K562 (cell line): Measurements from ENCODE around the gene NUF2. TPM values are rescaled to one million over a fixed set of nuclear protein-coding genes. Genes with fewer than 3 reads are reported as not detected.

Experiments
- C11orf30 ChIP-seq: fragments of 450-650 bp; IDR thresholded peaks from 2 replicates; pipeline ENCODE4 v1.6.1; 2016; ENCODE audit warnings: low read depth, mild to moderate bottlenecking
- CTCFL ChIP-seq: IDR thresholded peaks from 2 replicates; pipeline ENCODE4 v1.6.1; 2011; ENCODE audit warnings: borderline replicate concordance, low read depth, mild to moderate bottlenecking, moderate library complexity, low read length; ENCODE audit not compliant: insufficient read depth, poor library complexity, severe bottlenecking
- EHMT2 ChIP-seq: fragments of 450-650 bp; IDR thresholded peaks from 2 replicates; pipeline ENCODE4 v1.6.1; 2018; ENCODE audit warnings: antibody characterized with exemption
- FOXM1 ChIP-seq, 2 experiments: fragments of 450-650 bp in 1 of 2; sonication (generic) in 1 of 2; formaldehyde crosslinking in 1 of 2; IDR thresholded peaks; 2 replicates each; pipeline versions ENCODE4 v1.6.1 to v1.9.0; 2017 to 2022; ENCODE audit warnings: low read depth in 2 of 2, mild to moderate bottlenecking in 2 of 2, missing genetic modification reagents in 1 of 2, moderate library complexity in 1 of 2
- HMG20A ChIP-seq: fragments of 450-650 bp; formaldehyde crosslinking; conservative IDR thresholded peaks from 2 replicates; pipeline ENCODE4 v1.4.0; 2020; ENCODE audit warnings: mild to moderate bottlenecking, mixed read lengths
- HOXB6 ChIP-seq: fragments of 250-450 bp; sonication (Bioruptor Pico); IDR thresholded peaks from 2 replicates; pipeline ENCODE4 v1.5.1; 2022; ENCODE audit warnings: mild to moderate bottlenecking, borderline replicate concordance
- MIER1 ChIP-seq: fragments of 450-650 bp; IDR thresholded peaks from 2 replicates; pipeline ENCODE4 v1.6.1; 2016; ENCODE audit warnings: antibody characterized with exemption, mild to moderate bottlenecking, low read depth
- MITF ChIP-seq: IDR thresholded peaks from 2 replicates; pipeline ENCODE4 v1.6.1; 2014; ENCODE audit warnings: antibody characterized with exemption
- NCOA2 ChIP-seq, 2 experiments: fragments of 450-650 bp; IDR thresholded peaks; 2 replicates each; pipeline ENCODE4 v1.6.1; 2018; ENCODE audit warnings: mild to moderate bottlenecking in 2 of 2, moderate library complexity in 1 of 2; ENCODE audit not compliant: partially characterized antibody in 2 of 2
- NR0B1 ChIP-seq: fragments of 450-650 bp; IDR thresholded peaks from one replicate; pipeline ENCODE4 v1.6.1; 2018; ENCODE audit warnings: mild to moderate bottlenecking, moderate library complexity; ENCODE audit not compliant: partially characterized antibody
- PHF21A ChIP-seq: fragments of 450-650 bp; IDR thresholded peaks from 2 replicates; pipeline ENCODE4 v1.6.1; 2017; ENCODE audit warnings: low read depth, borderline replicate concordance
- SAFB2 ChIP-seq: fragments of 200-400 bp; formaldehyde crosslinking; IDR thresholded peaks from 2 replicates; pipeline ENCODE4 v1.6.1; 2018; ENCODE audit warnings: borderline replicate concordance, low read length, low read depth, moderate library complexity; ENCODE audit not compliant: severe bottlenecking
- SRSF7 ChIP-seq: fragments of 200-400 bp; formaldehyde crosslinking; optimal IDR thresholded peaks from 2 replicates; pipeline ENCODE3; 2017; ENCODE audit warnings: mild to moderate bottlenecking, low read depth, low read length
- STAG1 ChIP-seq: sonication (generic); formaldehyde crosslinking; IDR thresholded peaks from 2 replicates; pipeline ENCODE4 v1.5.0; 2020; ENCODE audit warnings: missing genetic modification reagents, borderline replicate concordance
- STAT5B ChIP-seq: fragments of 250-450 bp; sonication (Bioruptor Pico); IDR thresholded peaks from 2 replicates; pipeline ENCODE4 v1.8.0; 2021; ENCODE audit warnings: mild to moderate bottlenecking, inconsistent platforms
- TCFL5 ChIP-seq: fragments of 250-450 bp; sonication (Bioruptor Pico); conservative IDR thresholded peaks from 2 replicates; pipeline ENCODE4 v1.6.1; 2021; ENCODE audit warnings: mild to moderate bottlenecking, moderate library complexity, matching md5 sums
- TFAP4 ChIP-seq: sonication (generic); formaldehyde crosslinking; IDR thresholded peaks from 2 replicates; pipeline ENCODE4 v1.8.0; 2022; ENCODE audit warnings: missing genetic modification reagents, mild to moderate bottlenecking, moderate library complexity, borderline replicate concordance
- XRCC4 ChIP-seq: IDR thresholded peaks from one replicate; pipeline ENCODE4 v1.6.1; 2011; ENCODE audit not compliant: insufficient read depth, insufficient read length; ENCODE audit errors: extremely low read depth
- ZNF140 ChIP-seq: fragments of 250-450 bp; sonication (Bioruptor Pico); IDR thresholded peaks from 2 replicates; pipeline ENCODE4 v1.8.0; 2021; ENCODE audit warnings: moderate library complexity, mild to moderate bottlenecking, inconsistent platforms
- polyA plus RNA-seq, 8 experiments: library from polyadenylated mRNA; depleted of rRNA in 4 of 8; stranded (reverse) in 5 of 8; unstranded in 3 of 8; fragments of >200 nt; fragmentation: Nextera tagmentation in 2 of 8; fragmentation: Illumina TruSeq in 1 of 8; extraction: Ambion mirVana in 2 of 8; extraction: Trizol in 1 of 8; gene quantifications; 2 replicates each; pipeline versions ENCODE4 v1.2.1 to v1.2.3, GENCODE V29; 2011 to 2014; ENCODE audit warnings: inconsistent platforms in 1 of 8, missing spikeins in 1 of 8
- total RNA-seq, 7 experiments: library from RNA; depleted of rRNA in 6 of 7; stranded (reverse); fragments of >200 nt in 6 of 7; fragmentation: Illumina TruSeq in 2 of 7; extraction: Trizol in 2 of 7; gene quantifications; 2 replicates each; pipeline versions ENCODE4 v1.2.1 to v1.2.3, GENCODE V29; 2011 to 2021; ENCODE audit warnings: low replicate concordance in 1 of 7

Gene NUF2
- total and polyA plus RNA-seq, 9 of the 15 experiments (the other 6 are each of a cell fraction or from before 2014, with no cell fraction given), result 42.5 to 90.0 (median 60.3) TPM

- no peak for TF ChIP-seq NR0B1
- TF ChIP-seq XRCC4, result no peak
- no peak for TF ChIP-seq SAFB2
- TF ChIP-seq CTCFL, result no peak
- TF ChIP-seq ZNF140 (CRISPR knock-in tag), result 0 out of 2 replicates have a peak, but pooled peaks have one; percentile 25
- no peak for TF ChIP-seq NCOA2 (IDR thresholded peaks at IDR 0.05; ENCODE audit: partially characterized antibody in 2 of 2)
- no peak for TF ChIP-seq STAG1 (CRISPR knock-in tag)
- 0 out of 2 replicates have a peak, but pooled peaks have one; percentile 49 for TF ChIP-seq MITF
- TF ChIP-seq TCFL5 (CRISPR knock-in tag), result 0 out of 2 replicates have a peak, but pooled peaks have one; percentile 34
- TF ChIP-seq MIER1, result peak; percentile 68; the same call in 1 of the 2 replicates
- peak; percentile 81 for TF ChIP-seq EHMT2
- TF ChIP-seq HOXB6 (CRISPR knock-in tag), result no peak
- TF ChIP-seq FOXM1 (IDR thresholded peaks at IDR 0.05; ENCODE audit: low read depth), result peak; percentile 100
- TF ChIP-seq FOXM1 (CRISPR knock-in tag; IDR thresholded peaks at IDR 0.05; ENCODE audit: low read depth), result peak; percentile 99
- TF ChIP-seq C11orf30, result peak; percentile 98
- TF ChIP-seq TFAP4 (CRISPR knock-in tag), result peak; percentile 98
- TF ChIP-seq HMG20A, result no peak
- peak; percentile 65; the same call in 1 of the 2 replicates for TF ChIP-seq PHF21A
- TF ChIP-seq STAT5B, result no peak
- TF ChIP-seq SRSF7, result no peak
Measured at GRCh38 chr1:163321311-163322305, at the start of gene NUF2 (continued).
